Fibroblast of mammary gland (primary cell): Measurements from ENCODE around the gene ME3.
"Not testable (repeated sequence)": the region's sequence is repeated elsewhere in the genome, so short reads cannot be mapped to it uniquely, and the experiment has no call there.

Source experiments
- DNase-seq: peaks from one replicate; pipeline ENCODE4 v3.0.0-alpha.2; 2010; ENCODE audit warnings: low read depth
- H3K4me3 ChIP-seq: 2 replicates; pipeline ENCODE4 v1.5.1; 2011; ENCODE audit warnings: low read depth, mild to moderate bottlenecking, low read length, moderate library complexity; ENCODE audit not compliant: control insufficient read depth
- CTCF ChIP-seq: conservative IDR thresholded peaks from 2 replicates; pipeline ENCODE4 v1.5.1; 2011; ENCODE audit warnings: low read depth, low read length, inconsistent platforms; ENCODE audit not compliant: control insufficient read depth, insufficient read depth

Gene ME3

GRCh38 chr11:86660736-86661135, 11.7 kb downstream of the ME3 start:
- TF ChIP-seq CTCF: no peak
- H3K4me3 ChIP-seq: no peak overlapping the region
- DNase-seq: no peak

- peak; percentile 85 for DNase-seq
- no peak overlapping the region for H3K4me3 ChIP-seq
- no peak for TF ChIP-seq CTCF
Observed at GRCh38 chr11:86660088-86660487, 12.3 kb downstream of the ME3 start.

- no peak for TF ChIP-seq CTCF
- DNase-seq: no peak
- H3K4me3 ChIP-seq: no peak overlapping the region
Observed at GRCh38 chr11:86658534-86658933, 13.9 kb downstream of the ME3 start.

- not testable (repeated sequence) for H3K4me3 ChIP-seq, DNase-seq
Observed at GRCh38 chr11:86645212-86645611, 27.2 kb downstream of the ME3 start.

GRCh38 chr11:86644291-86644690, 28.1 kb downstream of the ME3 start:
- TF ChIP-seq CTCF: no peak
- H3K4me3 ChIP-seq: no peak overlapping the region
- peak; percentile 91 for DNase-seq

GRCh38 chr11:86641537-86642261, 30.7 kb downstream of the ME3 start:
- no peak for TF ChIP-seq CTCF
- no peak overlapping the region for H3K4me3 ChIP-seq
- no peak for DNase-seq

GRCh38 chr11:86639137-86639536, 33.3 kb downstream of the ME3 start:
- TF ChIP-seq CTCF: no peak
- H3K4me3 ChIP-seq: no peak overlapping the region
- DNase-seq: peak; percentile 58
